ENCODE data around the gene KHK. TPM values are rescaled to one million over a fixed set of nuclear protein-coding genes. Genes with fewer than 3 reads are reported as not detected.

KHK gene
- total and polyA plus RNA-seq, 2 of the 8 experiments (the other 6 are each of a cell fraction or from before 2014, with no cell fraction given): 11.0 to 17.7 TPM

- no peak for TF ChIP-seq RXRA (IDR thresholded peaks at IDR 0.05; ENCODE audit: insufficient read depth, low read depth, low read length)
- no peak for TF ChIP-seq EP300 (IDR thresholded peaks at IDR 0.05; ENCODE audit: borderline replicate concordance in 1 of 2, low read depth in 2 of 2, low read length in 2 of 2)
- no peak for TF ChIP-seq NANOG (IDR thresholded peaks at IDR 0.05; ENCODE audit: insufficient read depth, low read depth, low read length, poor library complexity, severe bottlenecking)
- peak; percentile 77 for TF ChIP-seq CEBPB (IDR thresholded peaks at IDR 0.05; ENCODE audit: low read depth, low read length)
- TF ChIP-seq CTBP2 (IDR thresholded peaks at IDR 0.05; ENCODE audit: borderline replicate concordance, insufficient read depth, insufficient read length, low read length): no peak
- TF ChIP-seq BRCA1 (IDR thresholded peaks at IDR 0.05; ENCODE audit: low read depth, low read length): no peak; the same call in 1 of the 2 replicates
These were observed 35.3 kb upstream of the KHK start, which contains the start of gene AGBL5 (continued) for GRCh38 chr2:27050996-27051901.
